BLaER1 (cell line): ENCODE data around the gene OPN1LW.

Source experiments
- H3K27ac ChIP-seq: shearing (Covaris generic); formaldehyde crosslinking; 2 replicates; pipeline ENCODE4 v1.8.1; 2022
- H3K27me3 ChIP-seq: shearing (Covaris generic); formaldehyde crosslinking; 2 replicates; pipeline ENCODE4 v1.8.1; 2022
- H3K36me3 ChIP-seq: shearing (Covaris generic); formaldehyde crosslinking; 2 replicates; pipeline ENCODE4 v1.8.1; 2022
- H3K4me1 ChIP-seq: shearing (Covaris generic); formaldehyde crosslinking; 2 replicates; pipeline ENCODE4 v1.8.1; 2022
- H3K4me2 ChIP-seq: shearing (Covaris generic); formaldehyde crosslinking; 2 replicates; pipeline ENCODE4 v1.8.1; 2022
- H3K4me3 ChIP-seq: shearing (Covaris generic); formaldehyde crosslinking; 2 replicates; pipeline ENCODE4 v1.8.1; 2022
- H3K9ac ChIP-seq: shearing (Covaris generic); formaldehyde crosslinking; 2 replicates; pipeline ENCODE4 v1.8.1; 2022
- H3K9me3 ChIP-seq: shearing (Covaris generic); formaldehyde crosslinking; 2 replicates; pipeline ENCODE4 v1.8.1; 2022
- H4K20me1 ChIP-seq: shearing (Covaris generic); formaldehyde crosslinking; 2 replicates; pipeline ENCODE4 v1.8.1; 2022
- Cebpa-rat ChIP-seq: shearing (Covaris generic); IDR thresholded peaks from 2 replicates; pipeline ENCODE4 v1.8.1; 2022

The OPN1LW gene

GRCh38 chrX:154115750-154116149 is 28.3 kb upstream of the OPN1LW start:
- Histone ChIP-seq H3K4me1 (peaks cover 13% of the 10 kb centered on the region), H3K4me3 (no peak overlapping the region), H4K20me1 (peaks cover 11% of the 10 kb centered on the region; the same call in 1 of the 2 replicates), H3K9me3 (peaks cover 24% of the 10 kb centered on the region), H3K36me3 (no peaks in the 10 kb centered on the region), H3K27me3 (peaks cover 89% of the 10 kb centered on the region), H3K9ac (no peak overlapping the region), H3K27ac (no peak overlapping the region), H3K4me2 (no peak overlapping the region)
- no peak for TF ChIP-seq Cebpa-rat

GRCh38 chrX:154116426-154117211 is 27.4 kb upstream of the OPN1LW start:
- Histone ChIP-seq H4K20me1 (peaks cover 11% of the 10 kb centered on the region; the same call in 1 of the 2 replicates), H3K9ac (no peak overlapping the region), H3K9me3 (peaks cover 26% of the 10 kb centered on the region), H3K27me3 (peaks cover 88% of the 10 kb centered on the region), H3K4me1 (peaks cover 18% of the 10 kb centered on the region), H3K36me3 (no peaks in the 10 kb centered on the region), H3K27ac (no peak overlapping the region), H3K4me2 (peak overlapping the region; percentile 44), H3K4me3 (no peak overlapping the region)
- TF ChIP-seq Cebpa-rat, result no peak

GRCh38 chrX:154117566-154117965 is 26.5 kb upstream of the OPN1LW start:
- peaks cover 27% of the 10 kb centered on the region for H3K4me1 ChIP-seq
- H3K36me3 ChIP-seq, result no peaks in the 10 kb centered on the region
- peaks cover 11% of the 10 kb centered on the region; the same call in 1 of the 2 replicates for H4K20me1 ChIP-seq
- no peak overlapping the region for H3K9ac ChIP-seq
- no peak overlapping the region for H3K4me3 ChIP-seq
- H3K9me3 ChIP-seq, result peaks cover 26% of the 10 kb centered on the region
- peaks cover 88% of the 10 kb centered on the region for H3K27me3 ChIP-seq
- TF ChIP-seq Cebpa-rat, result no peak
- peak overlapping the region; percentile 44; the same call in 1 of the 2 replicates for H3K4me2 ChIP-seq
- no peak overlapping the region for H3K27ac ChIP-seq

DNA sequence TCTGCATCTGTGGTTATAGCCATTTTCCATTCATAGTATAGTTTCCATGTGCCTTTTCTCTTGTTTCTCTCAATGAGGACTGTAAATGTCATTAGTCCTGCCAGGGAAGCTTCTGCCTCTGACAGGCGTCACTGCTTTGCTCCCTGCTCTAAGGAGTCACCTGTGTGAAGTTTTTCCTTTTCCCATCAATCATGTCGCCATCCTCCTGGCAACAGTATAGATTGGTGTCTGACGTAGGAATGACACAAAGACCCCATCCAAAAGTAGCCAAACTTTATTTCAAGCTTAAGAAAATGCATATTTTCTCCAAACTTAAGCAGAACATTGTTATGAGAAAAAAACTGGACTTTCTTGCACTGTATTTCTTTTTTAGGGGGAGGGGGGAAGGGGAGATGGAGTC is 23.5 kb upstream of the OPN1LW start:
- Histone ChIP-seq H4K20me1 (peaks cover under 1% of the 10 kb centered on the region; the same call in 1 of the 2 replicates), H3K9me3 (peaks cover 26% of the 10 kb centered on the region), H3K4me1 (peaks cover 56% of the 10 kb centered on the region), H3K4me3 (no peak overlapping the region), H3K27ac (no peak overlapping the region), H3K27me3 (peaks cover 77% of the 10 kb centered on the region), H3K4me2 (no peak overlapping the region), H3K9ac (no peak overlapping the region), H3K36me3 (no peaks in the 10 kb centered on the region)
- no peak for TF ChIP-seq Cebpa-rat

DNA sequence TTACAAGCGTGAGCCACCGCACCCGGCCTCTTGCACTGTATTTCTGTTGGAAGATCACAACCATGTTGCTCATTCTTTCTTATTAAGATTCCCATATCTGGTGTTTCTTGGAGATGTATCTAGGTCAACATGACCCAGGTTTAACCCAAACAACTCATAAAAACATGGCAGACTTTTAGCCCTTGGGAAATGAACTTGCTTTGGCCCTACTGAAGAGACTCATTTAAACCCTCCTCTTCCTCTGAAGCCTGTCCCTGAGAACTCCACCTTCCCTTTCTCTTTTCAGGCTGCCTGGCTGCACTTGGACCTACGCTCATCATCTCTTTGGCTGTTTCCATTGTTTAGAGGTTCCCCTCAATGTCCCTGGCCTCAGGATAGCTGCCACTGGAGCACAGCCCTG is 22.8 kb upstream of the OPN1LW start:
- no peak for TF ChIP-seq Cebpa-rat
- Histone ChIP-seq H3K9me3 (peaks cover 31% of the 10 kb centered on the region), H3K27ac (peak overlapping the region; percentile 53; the same call in 1 of the 2 replicates)

DNA sequence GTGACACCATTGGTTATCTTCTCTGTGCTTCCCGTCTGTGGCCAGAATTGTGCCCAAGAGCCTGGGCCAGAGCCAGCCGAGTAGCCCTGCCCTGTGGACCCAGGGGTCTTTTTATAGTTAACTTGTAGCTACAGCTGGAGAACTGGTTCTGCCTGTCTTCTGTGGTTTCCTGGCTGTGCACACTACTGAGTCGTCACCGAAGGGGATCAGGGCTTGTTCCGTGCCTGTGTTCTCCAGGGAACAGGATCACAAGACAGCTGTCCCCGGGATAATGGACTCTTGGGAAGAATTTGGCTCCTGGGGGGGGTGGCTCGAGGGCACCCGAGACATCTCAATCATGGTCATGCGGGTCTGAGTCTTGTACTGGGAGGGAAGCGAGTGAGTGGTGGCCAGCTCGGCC is 22.1 kb upstream of the OPN1LW start:
- Histone ChIP-seq H3K4me3 (no peak overlapping the region), H3K27me3 (peaks cover 77% of the 10 kb centered on the region), H3K9ac (no peak overlapping the region; the same call in 1 of the 2 replicates), H3K27ac (peak overlapping the region; percentile 53; the same call in 1 of the 2 replicates), H3K36me3 (no peaks in the 10 kb centered on the region), H3K4me2 (peak overlapping the region; percentile 61), H3K9me3 (peaks cover 34% of the 10 kb centered on the region), H3K4me1 (peaks cover 51% of the 10 kb centered on the region), H4K20me1 (no peaks in the 10 kb centered on the region; the same call in 1 of the 2 replicates)
- no peak for TF ChIP-seq Cebpa-rat

More for the DNA sequence above, 22.8 kb upstream of the OPN1LW start:
- H3K36me3 ChIP-seq, result no peaks in the 10 kb centered on the region
- H4K20me1 ChIP-seq, result no peaks in the 10 kb centered on the region; the same call in 1 of the 2 replicates
- H3K4me1 ChIP-seq, result peaks cover 58% of the 10 kb centered on the region
- H3K27me3 ChIP-seq, result peaks cover 77% of the 10 kb centered on the region
- H3K4me3 ChIP-seq, result no peak overlapping the region
- H3K4me2 ChIP-seq, result peak overlapping the region; percentile 61
- H3K9ac ChIP-seq, result no peak overlapping the region

- Histone ChIP-seq H4K20me1 (no peaks in the 10 kb centered on the region; the same call in 1 of the 2 replicates), H3K27me3 (peaks cover 67% of the 10 kb centered on the region), H3K4me1 (peaks cover 46% of the 10 kb centered on the region), H3K9ac (no peak overlapping the region; the same call in 1 of the 2 replicates), H3K36me3 (no peaks in the 10 kb centered on the region), H3K4me2 (peak overlapping the region; percentile 61), H3K27ac (peak overlapping the region; percentile 60), H3K9me3 (peaks cover 21% of the 10 kb centered on the region), H3K4me3 (no peak overlapping the region)
- TF ChIP-seq Cebpa-rat, result no peak
These were observed 20.5 kb upstream of the OPN1LW start for GRCh38 chrX:154123241-154124219.

GRCh38 chrX:154125391-154126040 is 18.5 kb upstream of the OPN1LW start:
- TF ChIP-seq Cebpa-rat, result no peak
- H3K4me3 ChIP-seq, result no peak overlapping the region
- no peak overlapping the region for H3K9ac ChIP-seq
- peak overlapping the region; percentile 18; the same call in 1 of the 2 replicates for H3K27ac ChIP-seq
- H3K4me2 ChIP-seq, result no peak overlapping the region
- H3K4me1 ChIP-seq, result peaks cover 46% of the 10 kb centered on the region
- H3K9me3 ChIP-seq, result peaks cover 12% of the 10 kb centered on the region; the same call in 1 of the 2 replicates
- no peaks in the 10 kb centered on the region; the same call in 1 of the 2 replicates for H4K20me1 ChIP-seq
- peaks cover 62% of the 10 kb centered on the region for H3K27me3 ChIP-seq
- no peaks in the 10 kb centered on the region for H3K36me3 ChIP-seq

GRCh38 chrX:154126101-154126500 is 17.9 kb upstream of the OPN1LW start:
- Histone ChIP-seq H3K27me3 (peaks cover 64% of the 10 kb centered on the region), H3K4me3 (no peak overlapping the region), H3K4me1 (peaks cover 46% of the 10 kb centered on the region), H3K4me2 (no peak overlapping the region), H3K36me3 (no peaks in the 10 kb centered on the region), H3K27ac (peak overlapping the region; percentile 18; the same call in 1 of the 2 replicates), H3K9me3 (peaks cover 8% of the 10 kb centered on the region; the same call in 1 of the 2 replicates), H3K9ac (no peak overlapping the region), H4K20me1 (no peaks in the 10 kb centered on the region; the same call in 1 of the 2 replicates)
- TF ChIP-seq Cebpa-rat, result no peak
